Keratinocyte (primary cell): ENCODE data around the gene SDK1. TPM values are rescaled to one million over a fixed set of nuclear protein-coding genes. Genes with fewer than 3 reads are reported as not detected.

Experiments used
- DNase-seq: peaks from one replicate; pipeline ENCODE4 v3.0.0-alpha.2; 2011; ENCODE audit warnings: low read depth, missing footprints, low spot score
- FAIRE-seq: peaks from 2 replicates; lab custom pipeline; 2011; peaks lifted over from hg19 to GRCh38; lab: Jason Lieb, UNC
- H2AFZ ChIP-seq: 2 replicates; pipeline ENCODE4 v1.6.0; 2012; ENCODE audit warnings: low read length, control low read depth, inconsistent platforms; ENCODE audit not compliant: control insufficient read depth
- H3K27ac ChIP-seq: 2 replicates; pipeline ENCODE4 v1.5.1; 2011; ENCODE audit warnings: low read length; ENCODE audit not compliant: control insufficient read depth, insufficient read depth
- H3K27me3 ChIP-seq: 3 replicates; pipeline ENCODE4 v1.6.0; 2011; ENCODE audit warnings: low read length; ENCODE audit not compliant: control insufficient read depth, insufficient read depth; ENCODE audit errors: extremely low read depth
- H3K36me3 ChIP-seq, 2 experiments: 2 replicates in 1 of 2; 3 replicates in 1 of 2; pipeline ENCODE4 v1.5.1; 2011; ENCODE audit warnings: low read length in 2 of 2, mild to moderate bottlenecking in 1 of 2; ENCODE audit not compliant: control insufficient read depth in 2 of 2, insufficient read depth in 2 of 2; ENCODE audit errors: extremely low read depth in 1 of 2
- H3K4me1 ChIP-seq: 3 replicates; pipeline ENCODE4 v1.5.1; 2011; ENCODE audit warnings: low read length; ENCODE audit not compliant: control insufficient read depth, insufficient read depth; ENCODE audit errors: extremely low read depth
- H3K4me2 ChIP-seq: 3 replicates; pipeline ENCODE4 v1.6.0; 2011; ENCODE audit warnings: low read depth, low read length; ENCODE audit not compliant: control insufficient read depth, insufficient read depth; ENCODE audit errors: extremely low read depth
- H3K4me3 ChIP-seq, 3 experiments: fragments of 200-600 bp in 1 of 3; sonication (generic) in 1 of 3; 2 replicates in 2 of 3; 3 replicates in 1 of 3; pipeline ENCODE4 v1.5.1; 2011 to 2016; ENCODE audit warnings: low read length in 3 of 3, mild to moderate bottlenecking in 3 of 3, control low read depth in 2 of 3, inconsistent platforms in 1 of 3, low read depth in 1 of 3, mixed read lengths in 1 of 3, mixed run types in 1 of 3, moderate library complexity in 1 of 3; ENCODE audit not compliant: control insufficient read depth in 2 of 3, insufficient read depth in 2 of 3; ENCODE audit errors: extremely low read depth in 1 of 3
- H3K79me2 ChIP-seq: 2 replicates; pipeline ENCODE4 v1.6.0; 2012; ENCODE audit warnings: low read length; ENCODE audit not compliant: control insufficient read depth, insufficient read depth
- H3K9ac ChIP-seq: 3 replicates; pipeline ENCODE4 v1.6.0; 2011; ENCODE audit warnings: low read length; ENCODE audit not compliant: control insufficient read depth, insufficient read depth; ENCODE audit errors: extremely low read depth
- H3K9me1 ChIP-seq: 3 replicates; pipeline ENCODE4 v1.6.0; 2011; ENCODE audit warnings: low read length; ENCODE audit not compliant: control insufficient read depth, insufficient read depth; ENCODE audit errors: extremely low read depth
- H3K9me3 ChIP-seq: 2 replicates; pipeline ENCODE4 v1.5.1; 2012; ENCODE audit warnings: low read depth, low read length; ENCODE audit not compliant: control insufficient read depth
- H4K20me1 ChIP-seq: 3 replicates; pipeline ENCODE4 v1.6.0; 2011; ENCODE audit warnings: low read length; ENCODE audit not compliant: control insufficient read depth, insufficient read depth; ENCODE audit errors: extremely low read depth
- CTCF ChIP-seq, 3 experiments: IDR thresholded peaks in 1 of 3; conservative IDR thresholded peaks in 1 of 3; optimal IDR thresholded peaks in 1 of 3; 2 replicates in 2 of 3; 3 replicates in 1 of 3; pipeline versions ENCODE3 to v1.5.1; 2011; ENCODE audit warnings: low read length in 3 of 3, mild to moderate bottlenecking in 3 of 3, moderate library complexity in 2 of 3, control low read depth in 1 of 3, inconsistent platforms in 1 of 3; ENCODE audit not compliant: insufficient read depth in 2 of 3; ENCODE audit errors: extremely low read depth in 1 of 3
- EZH2 ChIP-seq: IDR thresholded peaks from one replicate; pipeline ENCODE4 v1.6.1; 2012; ENCODE audit warnings: inconsistent platforms, mild to moderate bottlenecking, low read length, moderate library complexity
- dilution Hi-C: fragments of 300-500 bp; cut with MboI; formaldehyde crosslinking; loops from one replicate; pipeline ENCODE4 v1.7.0; 2020; ENCODE audit warnings: low sequenced_read_pairs; ENCODE audit not compliant: extremely low pct_ligation_motif_present
- polyA plus RNA-seq, 5 experiments: library from polyadenylated mRNA; depleted of rRNA in 3 of 5; stranded (reverse) in 3 of 5; stranded (forward) in 1 of 5; unstranded in 1 of 5; fragments of >200 nt; gene quantifications; 1 replicate in 1 of 5; 2 replicates in 3 of 5; 3 replicates in 1 of 5; pipeline versions ENCODE4 v1.2.1 to v1.2.3, GENCODE V29; 2011 to 2012; ENCODE audit warnings: missing spikeins in 2 of 5, low read depth in 1 of 5, low replicate concordance in 1 of 5

The SDK1 gene
- polyA plus RNA-seq, 1 donor (not counting 4 experiments of a cell fraction or from before 2014, with no cell fraction given): 0.66 TPM

- Histone ChIP-seq H3K4me1 (no peaks in the 10 kb centered on the region), H3K27me3 (no peaks in the 10 kb centered on the region), H3K79me2 (no peaks in the 10 kb centered on the region), H3K9me1 (no peaks in the 10 kb centered on the region), H3K9me3 (no peaks in the 10 kb centered on the region), H4K20me1 (no peaks in the 10 kb centered on the region), H3K27ac (no peak overlapping the region), H3K9ac (no peak overlapping the region), H3K4me3 (no peak overlapping the region), H2AFZ (no peak overlapping the region), H3K36me3 (peaks cover 0 to 3% of the 10 kb centered on the region in 2 experiments), H3K4me2 (no peak overlapping the region)
- DNase-seq (no peak), FAIRE-seq (no peak)
- no peak for TF ChIP-seq EZH2
- TF ChIP-seq CTCF (optimal IDR thresholded peaks at IDR 0.05 in 1 of 3, IDR thresholded peaks at IDR 0.05 in 1 of 3, conservative IDR thresholded peaks at IDR 0.05 in 1 of 3; ENCODE audit: extremely low read depth in 1 of 3, insufficient read depth in 2 of 3, low read length in 3 of 3): no peak
- dilution Hi-C loops: no loop called here
Measured at GRCh38 chr7:4077980-4078379, 776.9 kb downstream of the SDK1 start.

GRCh38 chr7:4078580-4078979 lies 777.5 kb downstream of the SDK1 start:
- no peak overlapping the region for H3K4me3 ChIP-seq
- H2AFZ ChIP-seq: no peak overlapping the region
- peaks cover 0 to 3% of the 10 kb centered on the region in 2 experiments for H3K36me3 ChIP-seq
- FAIRE-seq: no peak
- H3K9me1 ChIP-seq: no peaks in the 10 kb centered on the region
- dilution Hi-C loops: no loop called here
- H3K9ac ChIP-seq: no peak overlapping the region
- H3K27ac ChIP-seq: no peak overlapping the region
- no peak overlapping the region for H3K4me2 ChIP-seq
- H3K27me3 ChIP-seq: no peaks in the 10 kb centered on the region
- no peaks in the 10 kb centered on the region for H3K9me3 ChIP-seq
- H3K4me1 ChIP-seq: no peaks in the 10 kb centered on the region
- H3K79me2 ChIP-seq: no peaks in the 10 kb centered on the region
- DNase-seq: no peak
- H4K20me1 ChIP-seq: no peaks in the 10 kb centered on the region
- TF ChIP-seq CTCF (optimal IDR thresholded peaks at IDR 0.05 in 1 of 3, IDR thresholded peaks at IDR 0.05 in 1 of 3, conservative IDR thresholded peaks at IDR 0.05 in 1 of 3; ENCODE audit: extremely low read depth in 1 of 3, insufficient read depth in 2 of 3, low read length in 3 of 3): no peak
- no peak for TF ChIP-seq EZH2
